Calu3 (cell line): ENCODE data around the gene GPR17. TPM values are rescaled to one million over a fixed set of nuclear protein-coding genes. Genes with fewer than 3 reads are reported as not detected.

Experiments used
- BruUV-seq: library from RNA; stranded (reverse); fragments of 400-500 nt; replicated peaks from 2 replicates; lab custom pipeline; 2021; lab: Mats Ljungman, UMichigan
- CTCF ChIA-PET: fragments of 300-600 bp; sonication (Branson Sonifier 250); formaldehyde crosslinking; loops from one replicate; lab custom pipeline; 2022; ENCODE audit warnings: antibody characterized with exemption; lab: Charles Lee
- DNase-seq: peaks from one replicate; pipeline ENCODE4 v3.0.0; 2022
- H3K27ac Mint-ChIP-seq: one replicate; pipeline ENCODE4 v1.8.0; 2022; ENCODE audit warnings: mixed read lengths; ENCODE audit not compliant: unreplicated experiment
- H3K27me3 Mint-ChIP-seq: one replicate; pipeline ENCODE4 v1.8.0; 2022; ENCODE audit warnings: mixed read lengths; ENCODE audit not compliant: unreplicated experiment
- H3K36me3 Mint-ChIP-seq: one replicate; pipeline ENCODE4 v1.8.0; 2022; ENCODE audit warnings: mild to moderate bottlenecking, moderate library complexity, mixed read lengths; ENCODE audit not compliant: insufficient read depth, unreplicated experiment
- H3K4me1 Mint-ChIP-seq: one replicate; pipeline ENCODE4 v1.8.0; 2022; ENCODE audit warnings: mild to moderate bottlenecking, low read depth, mixed read lengths; ENCODE audit not compliant: unreplicated experiment
- H3K4me3 Mint-ChIP-seq: one replicate; pipeline ENCODE4 v1.8.0; 2022; ENCODE audit warnings: mild to moderate bottlenecking, low read depth, moderate library complexity, mixed read lengths; ENCODE audit not compliant: unreplicated experiment
- H3K9me3 Mint-ChIP-seq: one replicate; pipeline ENCODE4 v1.8.0; 2022; ENCODE audit warnings: low read depth, mixed read lengths; ENCODE audit not compliant: unreplicated experiment
- CTCF ChIP-seq: fragments of 200-600 bp; IDR thresholded peaks from one replicate; pipeline ENCODE4 v1.8.0; 2022; ENCODE audit warnings: antibody characterized with exemption; ENCODE audit not compliant: unreplicated experiment
- intact Hi-C: fragments of 100-400 bp; cut with micrococcal nuclease; formaldehyde crosslinking; loops from one replicate; pipeline ENCODE4 v1.10.0; 2022; ENCODE audit not compliant: unreplicated experiment
- total RNA-seq: library from RNA; stranded (reverse); gene quantifications from 2 replicates; pipeline ENCODE4 v1.2.3, GENCODE V29; 2022

The GPR17 gene
- total RNA-seq, 1 experiment from 2014 or later, result not detected

GRCh38 chr2:127614246-127614645 is 31.7 kb upstream of the GPR17 start:
- Mint-ChIP-seq H3K27me3 (peaks cover 80% of the 10 kb centered on the region), H3K27ac (no peak overlapping the region), H3K4me1 (no peaks in the 10 kb centered on the region), H3K4me3 (no peak overlapping the region), H3K36me3 (no peaks in the 10 kb centered on the region), H3K9me3 (peaks cover 6% of the 10 kb centered on the region)
- intact Hi-C loops, result no loop called here
- BruUV-seq, result no TSS peak
- no peak for DNase-seq
- TF ChIP-seq CTCF, result no peak
- CTCF ChIA-PET, result interaction anchor here (1.0 kb wide), 1 partner anchor 11 kb away, joined by 3 read pairs; no protein-coding TSS in a partner anchor

GRCh38 chr2:127614731-127615130 is 31.2 kb upstream of the GPR17 start:
- Mint-ChIP-seq H3K4me1 (no peaks in the 10 kb centered on the region), H3K27ac (no peak overlapping the region), H3K4me3 (no peak overlapping the region), H3K27me3 (peaks cover 80% of the 10 kb centered on the region), H3K9me3 (peaks cover 6% of the 10 kb centered on the region), H3K36me3 (no peaks in the 10 kb centered on the region)
- no peak for DNase-seq
- intact Hi-C loops, result no loop called here
- no TSS peak for BruUV-seq
- TF ChIP-seq CTCF, result no peak
- CTCF ChIA-PET, result no interaction called here

GRCh38 chr2:127615511-127616166 is 30.3 kb upstream of the GPR17 start:
- intact Hi-C loops, result no loop called here
- CTCF ChIA-PET, result no interaction called here
- H3K4me3 Mint-ChIP-seq, result no peak overlapping the region
- BruUV-seq, result no TSS peak
- H3K27ac Mint-ChIP-seq, result no peak overlapping the region
- no peak for TF ChIP-seq CTCF
- H3K27me3 Mint-ChIP-seq, result peaks cover 77% of the 10 kb centered on the region
- no peaks in the 10 kb centered on the region for H3K4me1 Mint-ChIP-seq
- H3K9me3 Mint-ChIP-seq, result peaks cover 6% of the 10 kb centered on the region
- no peaks in the 10 kb centered on the region for H3K36me3 Mint-ChIP-seq
- no peak for DNase-seq

- H3K4me3 Mint-ChIP-seq, result no peak overlapping the region
- H3K27me3 Mint-ChIP-seq, result peaks cover 64% of the 10 kb centered on the region
- H3K4me1 Mint-ChIP-seq, result no peaks in the 10 kb centered on the region
- CTCF ChIA-PET, result interaction anchor here (0.7 kb wide), 1 partner anchor 19 kb away, joined by 4 read pairs; no protein-coding TSS in a partner anchor
- DNase-seq, result no peak
- TF ChIP-seq CTCF, result no peak
- no TSS peak for BruUV-seq
- H3K36me3 Mint-ChIP-seq, result no peaks in the 10 kb centered on the region
- intact Hi-C loops, result no loop called here
- no peaks in the 10 kb centered on the region for H3K9me3 Mint-ChIP-seq
- no peak overlapping the region for H3K27ac Mint-ChIP-seq
Measured at GRCh38 chr2:127618551-127619202, 27.3 kb upstream of the GPR17 start.
